ENCODE data around the gene TGFB1.
"Not testable (repeated sequence)": the region's sequence is repeated elsewhere in the genome, so short reads cannot be mapped to it uniquely, and the experiment has no call there.

Gene TGFB1

DNA sequence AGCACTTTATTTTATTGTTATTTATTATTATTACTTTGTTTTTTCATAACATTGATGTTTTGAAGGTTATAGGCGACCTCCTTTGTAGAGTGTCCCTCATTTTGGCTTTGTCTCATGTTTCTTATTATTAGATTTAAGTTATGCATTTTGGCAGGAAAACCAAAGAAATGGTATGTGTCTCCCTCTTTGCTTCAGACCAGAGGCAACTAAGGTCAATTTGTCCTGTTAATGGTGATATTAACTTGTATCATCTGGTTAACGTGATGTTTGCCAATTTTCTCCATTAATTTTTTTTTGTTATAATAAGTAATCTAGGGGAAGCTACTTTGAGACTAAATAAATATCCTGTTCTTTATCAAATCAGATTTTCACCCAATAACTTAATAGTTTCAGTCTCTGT is 18.8 kb upstream of the TGFB1 start:
- H3K27ac ChIP-seq (ENCODE audit: insufficient read depth in 1 of 2, low read depth in 1 of 2, low read length in 2 of 2, poor library complexity in 1 of 2, severe bottlenecking in 2 of 2) = no peak overlapping the region
- ChIA-PET POLR2A (no interaction called here), CTCF (interaction anchor here (1.6 to 2.1 kb wide), 2 partner anchors 9 to 45 kb away, joined by 4 to 6 read pairs; partner anchors contain the start of gene B9D2)
- peaks cover 3 to 40% (median 24%) of the 10 kb centered on the region in 4 experiments for H3K4me1 ChIP-seq (ENCODE audit: control extremely low read depth in 1 of 4, control insufficient read depth in 4 of 4, insufficient read depth in 4 of 4, low read length in 3 of 4)
- no peaks in the 10 kb centered on the region for H3K9me3 ChIP-seq (ENCODE audit: control extremely low read depth in 1 of 5, control insufficient read depth in 4 of 5, insufficient read depth in 2 of 5, low read depth in 1 of 5, low read length in 4 of 5)
- no peak for DNase-seq
- WGBS (ENCODE audit: insufficient coverage) = no CpG with 5 or more reads among the region's 2 CpGs
- no peaks in the 10 kb centered on the region for H3K27me3 ChIP-seq (replicated peaks in 2 of 5; ENCODE audit: control insufficient read depth in 4 of 5, insufficient read depth in 5 of 5, low read length in 4 of 5)
- peaks cover 0 to 3% (median 0%) of the 10 kb centered on the region in 4 experiments for H3K36me3 ChIP-seq (ENCODE audit: control insufficient read depth in 4 of 4, insufficient read depth in 4 of 4, low read length in 3 of 4)
- no peak overlapping the region for H3K4me3 ChIP-seq (ENCODE audit: control insufficient read depth in 1 of 7, extremely low read depth in 1 of 7, insufficient read depth in 4 of 7, low read depth in 2 of 7, low read length in 6 of 7)

DNA sequence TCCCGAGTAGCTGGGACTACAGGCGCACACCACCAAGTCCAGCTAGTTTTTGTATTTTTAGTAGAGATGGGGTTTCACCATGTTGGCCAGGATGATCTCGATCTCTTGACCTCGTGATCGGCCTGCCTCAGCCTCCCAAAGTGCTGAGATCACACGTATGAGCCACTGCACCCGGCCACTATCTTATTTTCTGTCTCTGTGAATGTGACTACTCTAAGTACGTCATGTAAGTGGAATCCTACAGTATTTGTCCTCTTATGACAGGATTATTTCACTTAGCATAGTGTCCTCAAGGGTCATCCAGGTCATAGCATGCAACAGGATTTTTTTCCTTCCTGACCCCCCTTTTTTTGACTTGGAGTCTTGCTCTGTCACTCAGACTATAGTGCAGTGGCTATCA is 17.8 kb upstream of the TGFB1 start:
- DNase-seq = no peak
- ChIA-PET POLR2A (no interaction called here), CTCF (interaction anchor here (0.7 to 2.1 kb wide), 5 partner anchors 8 to 293 kb away, joined by 3 to 6 read pairs (median 3); partner anchors contain the start of gene B9D2)
- WGBS (ENCODE audit: insufficient coverage) = 96% methylated on average over 8 of the region's 8 CpGs
- Histone ChIP-seq H3K4me3 (ENCODE audit: control insufficient read depth in 1 of 7, extremely low read depth in 1 of 7, insufficient read depth in 4 of 7, low read depth in 2 of 7, low read length in 6 of 7) (no peak overlapping the region), H3K27ac (ENCODE audit: insufficient read depth in 1 of 2, low read depth in 1 of 2, low read length in 2 of 2, poor library complexity in 1 of 2, severe bottlenecking in 2 of 2) (no peak overlapping the region), H3K27me3 (replicated peaks in 2 of 5; ENCODE audit: control insufficient read depth in 4 of 5, insufficient read depth in 5 of 5, low read length in 4 of 5) (no peaks in the 10 kb centered on the region), H3K4me1 (ENCODE audit: control extremely low read depth in 1 of 4, control insufficient read depth in 4 of 4, insufficient read depth in 4 of 4, low read length in 3 of 4) (peaks cover 3 to 40% (median 30%) of the 10 kb centered on the region in 4 experiments), H3K36me3 (ENCODE audit: control insufficient read depth in 4 of 4, insufficient read depth in 4 of 4, low read length in 3 of 4) (peaks cover 0 to 3% (median 0%) of the 10 kb centered on the region in 4 experiments), H3K9me3 (ENCODE audit: control extremely low read depth in 1 of 5, control insufficient read depth in 4 of 5, insufficient read depth in 2 of 5, low read depth in 1 of 5, low read length in 4 of 5) (no peaks in the 10 kb centered on the region)

DNA sequence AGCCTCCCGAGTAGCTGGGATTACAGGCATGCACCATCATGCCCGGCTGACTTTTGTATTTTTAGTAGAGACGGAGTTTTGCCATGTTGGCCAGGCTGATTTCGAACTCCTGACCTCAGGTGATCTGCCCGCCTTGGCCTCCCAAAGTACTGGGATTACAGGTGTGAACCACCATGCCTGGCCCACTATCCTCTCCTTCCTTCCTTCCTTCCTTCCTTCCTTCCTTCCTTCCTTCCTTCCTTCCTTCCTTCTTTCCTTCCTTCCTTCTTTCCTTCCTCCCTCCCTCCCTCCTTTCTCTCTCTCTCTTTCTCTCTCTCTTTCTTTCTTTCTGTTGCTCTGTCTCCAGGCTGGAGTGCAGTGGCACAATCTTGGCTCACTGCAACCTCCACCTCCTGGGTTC is 17.4 kb upstream of the TGFB1 start:
- CTCF ChIA-PET = interaction anchor here (0.7 to 1.6 kb wide), 3 partner anchors 11 to 293 kb away, joined by 3 to 4 read pairs (median 3); no protein-coding TSS in a partner anchor

DNA sequence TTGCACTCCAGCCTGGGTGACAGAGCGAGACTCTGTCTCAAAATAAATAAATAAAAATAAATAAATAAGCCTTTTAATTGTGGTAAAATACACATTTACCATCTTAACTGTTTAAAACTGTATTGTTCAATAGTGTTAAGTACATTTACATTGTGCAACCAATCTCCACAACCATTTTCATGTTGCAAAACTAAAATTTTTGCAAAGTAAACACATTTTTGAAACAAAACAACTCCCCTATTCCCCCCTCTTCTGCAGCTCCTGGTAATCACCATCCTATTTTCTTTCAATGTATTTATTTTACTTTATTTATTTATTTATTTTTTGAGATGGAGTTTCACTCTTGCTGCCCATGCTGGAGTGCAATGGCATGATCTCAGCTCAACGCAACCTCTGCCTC is 16.0 kb upstream of the TGFB1 start:
- ChIA-PET CTCF (interaction anchor here (5.9 kb wide), 1 partner anchor 8 kb away, joined by 38 read pairs; the partner anchor contains the start of gene TMEM91), POLR2A (no interaction called here)
- no peak overlapping the region for H3K27ac ChIP-seq (ENCODE audit: insufficient read depth in 1 of 2, low read depth in 1 of 2, low read length in 2 of 2, poor library complexity in 1 of 2, severe bottlenecking in 2 of 2)
- peaks cover 0 to 41% (median 34%) of the 10 kb centered on the region in 4 experiments for H3K4me1 ChIP-seq (ENCODE audit: control extremely low read depth in 1 of 4, control insufficient read depth in 4 of 4, insufficient read depth in 4 of 4, low read length in 3 of 4)
- no peak for DNase-seq
- no peaks in the 10 kb centered on the region for H3K27me3 ChIP-seq (replicated peaks in 2 of 5; ENCODE audit: control insufficient read depth in 4 of 5, insufficient read depth in 5 of 5, low read length in 4 of 5)
- H3K9me3 ChIP-seq (ENCODE audit: control extremely low read depth in 1 of 5, control insufficient read depth in 4 of 5, insufficient read depth in 2 of 5, low read depth in 1 of 5, low read length in 4 of 5) = no peaks in the 10 kb centered on the region
- H3K4me3 ChIP-seq (ENCODE audit: control insufficient read depth in 1 of 7, extremely low read depth in 1 of 7, insufficient read depth in 4 of 7, low read depth in 2 of 7, low read length in 6 of 7) = no peak overlapping the region
- no CpG with 5 or more reads among the region's 2 CpGs for WGBS (ENCODE audit: insufficient coverage)
- H3K36me3 ChIP-seq (ENCODE audit: control insufficient read depth in 4 of 4, insufficient read depth in 4 of 4, low read length in 3 of 4) = peaks cover 0 to 3% (median 0%) of the 10 kb centered on the region in 4 experiments

More for the DNA sequence above, 17.4 kb upstream of the TGFB1 start:
- POLR2A ChIA-PET; H3K27me3 ChIP-seq (replicated peaks in 2 of 5; ENCODE audit: control insufficient read depth in 4 of 5, insufficient read depth in 5 of 5, low read length in 4 of 5); H3K4me3 ChIP-seq (ENCODE audit: control insufficient read depth in 1 of 7, extremely low read depth in 1 of 7, insufficient read depth in 4 of 7, low read depth in 2 of 7, low read length in 6 of 7); H3K27ac ChIP-seq (ENCODE audit: insufficient read depth in 1 of 2, low read depth in 1 of 2, low read length in 2 of 2, poor library complexity in 1 of 2, severe bottlenecking in 2 of 2); DNase-seq; H3K36me3 ChIP-seq (ENCODE audit: control insufficient read depth in 4 of 4, insufficient read depth in 4 of 4, low read length in 3 of 4); H3K9me3 ChIP-seq (ENCODE audit: control extremely low read depth in 1 of 5, control insufficient read depth in 4 of 5, insufficient read depth in 2 of 5, low read depth in 1 of 5, low read length in 4 of 5): not testable (repeated sequence)
- WGBS (ENCODE audit: insufficient coverage) = 96% methylated on average over 5 of the region's 5 CpGs
- peaks cover 2 to 40% (median 32%) of the 10 kb centered on the region in 4 experiments for H3K4me1 ChIP-seq (ENCODE audit: control extremely low read depth in 1 of 4, control insufficient read depth in 4 of 4, insufficient read depth in 4 of 4, low read length in 3 of 4)

DNA sequence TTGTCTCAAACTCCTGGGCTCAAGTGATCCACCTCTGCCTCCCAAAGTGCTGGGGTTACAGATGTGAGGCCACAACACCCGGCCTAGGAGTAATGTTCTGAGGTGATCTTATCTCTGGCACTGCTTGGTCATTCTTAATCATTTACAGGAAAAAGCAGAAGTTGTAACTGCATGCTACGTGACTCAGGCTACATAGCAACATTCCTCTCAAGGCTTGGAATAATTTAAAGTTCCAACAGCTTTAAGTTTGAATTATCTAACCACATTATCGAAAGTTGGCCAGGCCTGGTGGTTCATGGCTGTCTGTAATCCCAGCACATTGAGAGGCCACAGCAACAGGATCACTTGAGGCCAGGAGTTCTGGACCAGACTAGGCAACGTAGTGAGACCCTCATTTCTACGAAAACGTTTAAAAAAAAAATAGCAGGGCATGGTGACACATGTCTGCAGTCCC is 14.2 kb upstream of the TGFB1 start:
- peak; percentile 81 to 93 (median 89) for DNase-seq
- no peaks in the 10 kb centered on the region for H3K27me3 ChIP-seq (replicated peaks in 2 of 5; ENCODE audit: control insufficient read depth in 4 of 5, insufficient read depth in 5 of 5, low read length in 4 of 5)
- ChIA-PET POLR2A (interaction anchor here (0.9 to 1.6 kb wide), 2 partner anchors 14 to 16 kb away, joined by 3 to 5 read pairs; partner anchors contain the start of gene TGFB1), CTCF (interaction anchor here (0.6 to 5.9 kb wide), 5 partner anchors 10 to 39 kb away, joined by 3 to 56 read pairs (median 5); partner anchors contain the start of genes TGFB1 and TMEM91)
- no peaks in the 10 kb centered on the region for H3K9me3 ChIP-seq (ENCODE audit: control extremely low read depth in 1 of 5, control insufficient read depth in 4 of 5, insufficient read depth in 2 of 5, low read depth in 1 of 5, low read length in 4 of 5)
- peak overlapping the region in 3 of 7 experiments; percentile 13 to 47 (median 44) for H3K4me3 ChIP-seq (ENCODE audit: control insufficient read depth in 1 of 7, extremely low read depth in 1 of 7, insufficient read depth in 4 of 7, low read depth in 2 of 7, low read length in 6 of 7)
- peaks cover 8 to 54% (median 46%) of the 10 kb centered on the region in 4 experiments for H3K4me1 ChIP-seq (ENCODE audit: control extremely low read depth in 1 of 4, control insufficient read depth in 4 of 4, insufficient read depth in 4 of 4, low read length in 3 of 4)
- 2% methylated on average over 6 of the region's 6 CpGs for WGBS (ENCODE audit: insufficient coverage)
- peaks cover 0 to under 1% (median 0%) of the 10 kb centered on the region in 4 experiments for H3K36me3 ChIP-seq (ENCODE audit: control insufficient read depth in 4 of 4, insufficient read depth in 4 of 4, low read length in 3 of 4)
- peak overlapping the region; percentile 61 to 88 for H3K27ac ChIP-seq (ENCODE audit: insufficient read depth in 1 of 2, low read depth in 1 of 2, low read length in 2 of 2, poor library complexity in 1 of 2, severe bottlenecking in 2 of 2)

DNA sequence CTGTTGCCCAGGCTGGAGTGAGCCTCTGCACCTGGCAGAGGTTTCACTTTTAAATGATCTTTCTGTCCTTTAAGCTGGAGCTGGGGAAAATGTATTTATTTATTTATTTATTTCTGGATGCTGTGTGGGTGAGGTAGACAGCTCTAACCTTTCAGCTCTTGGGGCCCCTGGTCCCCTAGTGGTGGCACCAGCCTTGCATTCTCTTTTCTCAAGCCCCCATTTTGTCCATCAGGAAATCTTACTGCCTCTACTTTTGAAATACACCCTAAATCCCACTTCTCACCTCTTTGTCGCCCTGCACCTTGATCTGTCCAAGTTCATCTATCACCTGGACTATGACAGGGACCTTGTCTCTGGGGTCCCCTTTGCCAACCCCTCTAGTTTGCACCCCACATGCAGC is 12.4 kb upstream of the TGFB1 start:
- 100% methylated on average over 1 of the region's 1 CpG for WGBS (ENCODE audit: insufficient coverage)
- H3K4me3 ChIP-seq (ENCODE audit: control insufficient read depth in 1 of 7, extremely low read depth in 1 of 7, insufficient read depth in 4 of 7, low read depth in 2 of 7, low read length in 6 of 7) = no peak overlapping the region
- peak; percentile 34 to 63 (median 54) for DNase-seq
- ChIA-PET CTCF (interaction anchor here (0.7 to 5.9 kb wide), 6 partner anchors 11 to 446 kb away, joined by 3 to 56 read pairs (median 4); partner anchors contain the start of genes TGFB1 and TMEM91), POLR2A (no interaction called here)
- H3K9me3 ChIP-seq (ENCODE audit: control extremely low read depth in 1 of 5, control insufficient read depth in 4 of 5, insufficient read depth in 2 of 5, low read depth in 1 of 5, low read length in 4 of 5) = no peaks in the 10 kb centered on the region
- H3K27ac ChIP-seq (ENCODE audit: insufficient read depth in 1 of 2, low read depth in 1 of 2, low read length in 2 of 2, poor library complexity in 1 of 2, severe bottlenecking in 2 of 2) = peak overlapping the region in 1 of 2 experiments; percentile 88
- no peaks in the 10 kb centered on the region for H3K27me3 ChIP-seq (replicated peaks in 2 of 5; ENCODE audit: control insufficient read depth in 4 of 5, insufficient read depth in 5 of 5, low read length in 4 of 5)
- H3K36me3 ChIP-seq (ENCODE audit: control insufficient read depth in 4 of 4, insufficient read depth in 4 of 4, low read length in 3 of 4) = peaks cover 0 to 2% (median under 1%) of the 10 kb centered on the region in 4 experiments
- H3K4me1 ChIP-seq (ENCODE audit: control extremely low read depth in 1 of 4, control insufficient read depth in 4 of 4, insufficient read depth in 4 of 4, low read length in 3 of 4) = peaks cover 8 to 58% (median 46%) of the 10 kb centered on the region in 4 experiments
